Fibroblast of the aortic adventitia (primary cell): ENCODE results near the gene MTRF1. TPM values are rescaled to one million over a fixed set of nuclear protein-coding genes. Genes with fewer than 3 reads are reported as not detected.
"Not testable (repeated sequence)": the region's sequence is repeated elsewhere in the genome, so short reads cannot be mapped to it uniquely, and the experiment has no call there.

Experiments
- DNase-seq: peaks from one replicate; pipeline ENCODE4 v3.0.0-alpha.2; 2010; ENCODE audit warnings: low read depth
- H3K4me3 ChIP-seq: 2 replicates; pipeline ENCODE4 v1.5.1; 2011; ENCODE audit warnings: low read depth, mild to moderate bottlenecking, control low read depth, low read length, moderate library complexity
- total RNA-seq: library from RNA; depleted of rRNA; stranded (reverse); fragments of >200 nt; gene quantifications from 2 replicates; pipeline ENCODE4 v1.2.3, GENCODE V29; 2012; ENCODE audit warnings: low replicate concordance
- TF ChIP-seq, protein P1 (sequence below): IDR thresholded peaks from 2 replicates; pipeline ENCODE4 v1.5.1; 2011; ENCODE audit warnings: mild to moderate bottlenecking, low read length, control low read depth, inconsistent platforms; ENCODE audit not compliant: insufficient read depth

The MTRF1 gene
- total RNA-seq, 1 donor = 11.8 TPM

DNA sequence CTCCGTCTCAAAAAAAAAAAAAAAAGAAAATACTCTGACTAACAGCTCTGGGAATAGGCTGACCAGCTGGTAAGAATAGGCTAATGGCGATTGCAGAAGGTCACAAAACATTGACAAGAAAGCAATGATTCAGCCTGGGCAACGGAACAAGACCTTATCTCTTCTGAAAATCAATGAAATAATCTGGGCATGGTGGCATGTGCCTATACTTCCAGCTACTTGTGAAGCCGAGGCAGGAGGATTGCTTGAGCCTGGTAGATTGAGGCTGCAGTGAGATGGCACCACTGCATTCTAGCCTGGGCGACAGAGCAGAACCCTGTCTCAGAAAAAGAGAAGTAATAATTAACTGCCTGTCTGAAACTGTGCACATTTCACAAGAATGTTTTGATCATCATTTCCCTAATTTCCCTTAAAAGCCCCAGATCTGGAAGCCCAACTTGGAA, 18.8 kb upstream of the MTRF1 start:
- TF ChIP-seq, protein P1, sequence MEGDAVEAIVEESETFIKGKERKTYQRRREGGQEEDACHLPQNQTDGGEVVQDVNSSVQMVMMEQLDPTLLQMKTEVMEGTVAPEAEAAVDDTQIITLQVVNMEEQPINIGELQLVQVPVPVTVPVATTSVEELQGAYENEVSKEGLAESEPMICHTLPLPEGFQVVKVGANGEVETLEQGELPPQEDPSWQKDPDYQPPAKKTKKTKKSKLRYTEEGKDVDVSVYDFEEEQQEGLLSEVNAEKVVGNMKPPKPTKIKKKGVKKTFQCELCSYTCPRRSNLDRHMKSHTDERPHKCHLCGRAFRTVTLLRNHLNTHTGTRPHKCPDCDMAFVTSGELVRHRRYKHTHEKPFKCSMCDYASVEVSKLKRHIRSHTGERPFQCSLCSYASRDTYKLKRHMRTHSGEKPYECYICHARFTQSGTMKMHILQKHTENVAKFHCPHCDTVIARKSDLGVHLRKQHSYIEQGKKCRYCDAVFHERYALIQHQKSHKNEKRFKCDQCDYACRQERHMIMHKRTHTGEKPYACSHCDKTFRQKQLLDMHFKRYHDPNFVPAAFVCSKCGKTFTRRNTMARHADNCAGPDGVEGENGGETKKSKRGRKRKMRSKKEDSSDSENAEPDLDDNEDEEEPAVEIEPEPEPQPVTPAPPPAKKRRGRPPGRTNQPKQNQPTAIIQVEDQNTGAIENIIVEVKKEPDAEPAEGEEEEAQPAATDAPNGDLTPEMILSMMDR = no peak
- DNase-seq = no peak

DNA sequence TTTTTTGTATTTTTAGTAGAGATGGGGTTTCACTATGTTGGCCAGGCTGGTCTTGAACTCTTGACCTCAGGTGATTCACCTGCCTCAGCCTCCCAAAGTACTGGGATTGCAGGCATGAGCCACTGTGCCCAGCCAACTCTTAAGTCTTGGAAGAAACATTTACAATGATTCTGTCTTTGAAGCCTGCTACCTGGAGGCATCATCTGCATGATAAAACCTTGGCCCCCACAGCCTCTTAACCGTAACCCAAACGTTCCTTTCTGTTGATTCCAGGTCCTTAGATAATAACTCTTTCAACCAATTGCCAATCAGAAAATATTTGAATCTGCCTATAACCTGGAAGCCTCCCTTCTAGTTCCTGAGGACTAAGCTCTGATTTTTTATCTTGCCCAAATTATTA, 15.8 kb upstream of the MTRF1 start:
- DNase-seq, H3K4me3 ChIP-seq: not testable (repeated sequence)

More for the DNA sequence above, 18.8 kb upstream of the MTRF1 start:
- H3K4me3 ChIP-seq = no peak overlapping the region

DNA sequence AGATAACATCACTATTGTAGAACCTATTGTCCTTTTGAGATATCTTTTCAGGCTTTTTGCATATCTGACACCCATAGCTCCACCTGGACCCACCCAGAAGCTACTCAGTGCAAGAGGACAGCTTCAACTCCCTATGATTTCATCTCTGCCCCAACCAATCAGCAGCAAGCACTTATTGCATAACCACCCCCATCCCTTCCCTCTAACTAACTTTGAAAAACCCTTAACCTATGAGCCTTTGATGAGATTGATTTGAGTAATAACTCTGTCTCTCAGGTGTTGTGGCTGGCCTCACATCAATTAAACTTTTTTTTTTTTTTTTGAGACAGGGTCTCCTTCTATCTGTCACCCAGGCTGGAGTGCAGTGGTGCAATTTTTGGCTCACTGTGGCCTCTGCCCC, 13.4 kb upstream of the MTRF1 start:
- H3K4me3 ChIP-seq = no peak overlapping the region
- DNase-seq = no peak
- TF ChIP-seq, protein P1 = no peak

DNA sequence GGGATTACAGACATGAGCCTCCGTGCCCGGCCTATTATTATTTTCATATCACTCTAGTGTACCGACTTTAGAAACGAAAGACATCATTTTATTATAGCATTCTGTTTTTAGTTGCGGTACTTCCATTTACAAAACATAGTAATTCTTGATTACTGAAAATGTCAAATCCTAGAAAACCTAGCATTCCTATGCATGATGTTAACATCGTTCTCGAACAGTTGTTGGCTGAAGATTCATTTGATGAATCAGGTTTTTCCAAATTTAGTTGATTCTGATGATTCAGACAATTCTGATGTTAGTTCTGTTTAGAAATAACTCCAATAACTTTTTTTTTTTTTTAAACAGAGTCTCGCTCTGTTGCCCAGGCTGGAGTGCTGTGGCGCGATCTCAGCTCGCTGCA, 11.5 kb upstream of the MTRF1 start:
- no peak overlapping the region for H3K4me3 ChIP-seq
- DNase-seq = no peak
- TF ChIP-seq, protein P1 = no peak

DNA sequence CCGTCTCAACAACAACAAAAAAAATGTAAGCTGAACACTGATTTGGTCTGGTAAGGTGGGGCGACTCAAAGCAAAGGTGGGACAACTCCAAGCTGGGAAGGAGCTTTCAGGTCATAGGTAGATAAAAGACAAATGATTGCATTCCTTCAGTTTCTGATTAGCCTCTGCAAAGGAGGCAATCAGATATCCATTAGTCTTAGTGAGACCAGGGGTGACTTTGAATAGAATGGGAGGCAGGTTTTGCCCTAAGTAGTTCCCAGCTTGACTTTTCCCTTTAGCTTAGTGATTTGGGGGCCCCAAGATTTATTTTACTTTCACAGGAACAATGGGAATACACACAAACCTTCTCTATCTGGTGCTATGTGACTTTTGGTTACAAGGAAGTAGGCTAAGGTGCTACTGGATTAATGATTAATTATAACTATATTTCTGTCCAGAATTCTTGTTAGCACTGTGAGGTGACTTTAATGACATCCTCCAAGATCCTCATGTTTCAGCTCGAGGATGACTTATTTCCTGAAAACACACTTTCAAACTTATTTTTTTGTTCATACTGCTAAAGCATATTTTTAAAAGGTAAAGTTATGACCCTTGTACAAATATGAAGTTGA, 10.6 kb upstream of the MTRF1 start:
- no peak overlapping the region for H3K4me3 ChIP-seq
- no peak for DNase-seq
- TF ChIP-seq, protein P1 = no peak

DNA sequence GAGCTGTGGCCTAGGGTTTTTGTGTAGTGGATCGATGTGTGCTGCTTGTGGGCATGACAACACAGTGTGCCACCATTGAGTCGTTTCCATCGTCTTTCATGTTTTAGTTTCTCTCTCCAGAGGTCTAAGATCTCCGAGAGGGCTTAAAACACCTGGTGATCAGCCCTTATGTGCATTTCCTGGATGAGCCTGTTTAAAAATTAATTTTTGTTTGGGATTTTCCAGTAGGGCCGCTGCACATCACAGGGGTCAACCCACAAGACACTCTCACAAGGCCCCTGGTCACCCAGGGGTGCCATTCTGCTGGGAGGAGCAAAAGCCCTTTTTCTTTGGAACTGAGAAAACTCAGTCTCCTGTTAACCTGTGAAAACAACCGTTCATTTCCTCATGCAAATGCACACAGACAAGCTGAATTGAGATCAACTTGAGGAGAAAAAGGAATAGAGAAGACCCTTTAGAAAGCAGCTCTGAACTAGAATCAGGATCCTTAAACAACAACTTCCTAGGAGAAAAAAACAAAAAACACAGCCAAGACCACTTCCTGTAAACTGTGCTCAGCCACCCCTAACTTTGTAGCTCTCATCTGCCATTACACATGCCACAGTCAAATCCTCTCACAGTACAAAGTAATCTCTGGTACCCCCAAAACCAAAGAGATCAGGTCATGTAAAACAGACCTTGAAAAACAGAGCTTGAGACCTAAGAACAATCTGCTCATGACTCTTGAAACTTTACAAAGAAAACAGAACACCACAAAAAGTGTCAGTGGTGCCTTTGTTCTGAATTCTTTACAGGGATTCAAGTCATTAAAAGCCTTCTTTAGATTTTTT, 8.3 kb upstream of the MTRF1 start:
- H3K4me3 ChIP-seq = no peak overlapping the region
- no peak for DNase-seq
- TF ChIP-seq, protein P1 = no peak

DNA sequence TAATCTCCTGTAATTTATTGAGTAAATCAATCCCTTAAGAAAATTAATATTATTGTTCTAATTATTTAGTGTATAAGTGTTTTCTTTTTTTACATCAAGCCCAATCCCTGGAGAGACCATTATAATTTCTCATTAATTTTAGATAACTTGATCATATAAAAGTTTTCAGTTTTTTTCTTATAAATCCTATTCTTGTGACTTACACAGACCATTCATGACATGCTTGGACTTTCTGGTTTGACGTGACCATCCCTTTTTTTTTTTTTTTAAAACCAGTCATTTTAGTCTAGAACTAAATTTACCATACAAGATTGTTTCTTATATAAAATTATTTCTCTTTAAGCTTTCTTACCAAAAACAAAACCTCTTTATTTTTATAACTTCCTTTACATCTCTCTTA, 5.4 kb upstream of the MTRF1 start:
- TF ChIP-seq, protein P1 = no peak
- no peak for DNase-seq
- H3K4me3 ChIP-seq = no peak overlapping the region
